HG03095 (cell line): ENCODE results near the gene CEP290.
A peak's percentile ranks its signal among the peaks of the same experiment; 100 is the strongest.

ENCODE experiments used
- ATAC-seq: cut with Tn5 transposase; IDR thresholded peaks from one replicate; pipeline ENCODE4 v1.9.1; 2021; ENCODE audit warnings: moderate library complexity; ENCODE audit not compliant: unreplicated experiment

The CEP290 gene, protein sequence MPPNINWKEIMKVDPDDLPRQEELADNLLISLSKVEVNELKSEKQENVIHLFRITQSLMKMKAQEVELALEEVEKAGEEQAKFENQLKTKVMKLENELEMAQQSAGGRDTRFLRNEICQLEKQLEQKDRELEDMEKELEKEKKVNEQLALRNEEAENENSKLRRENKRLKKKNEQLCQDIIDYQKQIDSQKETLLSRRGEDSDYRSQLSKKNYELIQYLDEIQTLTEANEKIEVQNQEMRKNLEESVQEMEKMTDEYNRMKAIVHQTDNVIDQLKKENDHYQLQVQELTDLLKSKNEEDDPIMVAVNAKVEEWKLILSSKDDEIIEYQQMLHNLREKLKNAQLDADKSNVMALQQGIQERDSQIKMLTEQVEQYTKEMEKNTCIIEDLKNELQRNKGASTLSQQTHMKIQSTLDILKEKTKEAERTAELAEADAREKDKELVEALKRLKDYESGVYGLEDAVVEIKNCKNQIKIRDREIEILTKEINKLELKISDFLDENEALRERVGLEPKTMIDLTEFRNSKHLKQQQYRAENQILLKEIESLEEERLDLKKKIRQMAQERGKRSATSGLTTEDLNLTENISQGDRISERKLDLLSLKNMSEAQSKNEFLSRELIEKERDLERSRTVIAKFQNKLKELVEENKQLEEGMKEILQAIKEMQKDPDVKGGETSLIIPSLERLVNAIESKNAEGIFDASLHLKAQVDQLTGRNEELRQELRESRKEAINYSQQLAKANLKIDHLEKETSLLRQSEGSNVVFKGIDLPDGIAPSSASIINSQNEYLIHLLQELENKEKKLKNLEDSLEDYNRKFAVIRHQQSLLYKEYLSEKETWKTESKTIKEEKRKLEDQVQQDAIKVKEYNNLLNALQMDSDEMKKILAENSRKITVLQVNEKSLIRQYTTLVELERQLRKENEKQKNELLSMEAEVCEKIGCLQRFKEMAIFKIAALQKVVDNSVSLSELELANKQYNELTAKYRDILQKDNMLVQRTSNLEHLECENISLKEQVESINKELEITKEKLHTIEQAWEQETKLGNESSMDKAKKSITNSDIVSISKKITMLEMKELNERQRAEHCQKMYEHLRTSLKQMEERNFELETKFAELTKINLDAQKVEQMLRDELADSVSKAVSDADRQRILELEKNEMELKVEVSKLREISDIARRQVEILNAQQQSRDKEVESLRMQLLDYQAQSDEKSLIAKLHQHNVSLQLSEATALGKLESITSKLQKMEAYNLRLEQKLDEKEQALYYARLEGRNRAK (N-terminal part only)

DNA sequence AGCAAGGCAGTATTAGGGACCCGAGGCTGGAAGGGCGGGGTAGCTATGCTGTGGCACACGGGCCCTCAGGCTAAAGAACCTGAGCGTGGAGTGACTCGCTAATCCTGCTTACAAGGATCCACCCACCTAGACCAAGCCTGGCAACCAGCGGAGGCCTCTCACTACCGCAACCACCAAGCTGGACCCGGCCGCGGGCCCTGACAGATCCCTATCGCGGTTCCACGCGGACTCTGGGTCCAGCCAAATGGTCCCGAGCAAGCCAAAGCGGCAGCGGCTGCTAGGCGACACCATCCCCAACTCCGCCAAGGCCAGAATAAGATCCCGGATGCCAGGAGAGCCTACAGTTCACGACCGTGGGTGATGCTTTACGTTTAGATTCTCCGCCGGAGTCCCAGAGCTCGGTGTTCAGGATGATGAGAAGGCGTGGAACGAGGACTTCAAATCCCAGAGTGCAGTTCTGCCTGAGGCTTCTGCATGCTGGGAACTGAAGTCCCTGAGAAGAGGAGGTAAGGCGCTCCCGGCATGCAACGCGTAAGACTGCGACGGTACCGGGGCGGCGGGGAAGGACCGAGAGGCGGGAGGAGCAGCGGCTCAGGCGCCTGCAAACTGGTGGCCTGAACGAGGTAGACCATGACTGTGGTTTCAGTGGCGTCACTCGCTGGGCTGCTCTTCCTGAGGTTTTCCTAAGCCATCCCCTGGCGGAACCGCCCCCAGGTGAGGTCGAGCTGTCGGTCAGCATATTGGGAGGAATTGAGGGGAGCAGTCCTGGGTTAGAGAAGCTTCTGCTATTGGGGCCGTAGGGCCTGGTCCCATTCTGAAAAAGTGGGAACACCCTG, at the start of gene CEP290, which contains the start of gene TMTC3:
TSS of gene CEP290 (minus strand) at position 315 of the 836 bp plus-strand sequence. CDS start 781 bp downstream, outside the sequence.
TSS of gene TMTC3 (plus strand) at position 534 of the 836 bp plus-strand sequence. CDS start 6,009 bp downstream, outside the sequence.
- peak; percentile 97 for ATAC-seq

DNA sequence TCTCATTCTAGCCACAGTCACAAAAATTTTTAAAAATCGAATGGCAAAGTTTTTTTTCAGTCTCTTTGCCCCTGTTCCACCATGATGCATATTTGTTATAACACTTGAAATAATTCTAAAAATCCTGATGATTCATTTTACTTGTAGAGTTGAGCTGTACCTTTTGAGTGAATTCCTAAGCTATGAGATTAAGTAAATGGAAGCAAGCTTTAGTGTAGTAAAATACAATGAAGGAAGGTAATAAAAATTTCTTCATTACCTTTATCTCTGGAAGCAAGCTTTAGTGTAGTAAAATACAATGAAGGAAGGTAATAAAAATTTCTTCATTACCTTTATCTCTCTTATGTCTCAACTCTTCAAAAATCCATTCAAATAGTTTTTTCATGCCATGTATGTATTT, 46.3 kb upstream of the CEP290 start:
- ATAC-seq = no peak

DNA sequence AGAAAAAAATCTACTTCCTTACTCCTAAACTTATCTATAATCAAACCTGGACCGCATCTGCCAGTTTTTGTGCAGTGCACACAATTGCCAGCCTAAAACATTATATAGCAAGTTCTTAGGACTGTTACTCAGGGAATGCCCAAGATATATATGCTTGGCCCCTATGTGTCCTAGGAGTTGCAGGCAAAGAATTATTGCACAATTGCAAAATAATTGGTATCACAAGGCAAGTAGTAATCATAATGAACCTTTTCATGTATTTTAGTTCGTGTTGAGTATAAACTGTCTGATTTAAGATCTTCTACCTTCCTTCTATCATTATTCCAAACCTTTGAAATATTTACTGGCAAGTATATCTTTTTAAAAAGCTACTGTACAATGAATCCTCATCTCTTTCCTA, 45.7 kb upstream of the CEP290 start:
- ATAC-seq = no peak

DNA sequence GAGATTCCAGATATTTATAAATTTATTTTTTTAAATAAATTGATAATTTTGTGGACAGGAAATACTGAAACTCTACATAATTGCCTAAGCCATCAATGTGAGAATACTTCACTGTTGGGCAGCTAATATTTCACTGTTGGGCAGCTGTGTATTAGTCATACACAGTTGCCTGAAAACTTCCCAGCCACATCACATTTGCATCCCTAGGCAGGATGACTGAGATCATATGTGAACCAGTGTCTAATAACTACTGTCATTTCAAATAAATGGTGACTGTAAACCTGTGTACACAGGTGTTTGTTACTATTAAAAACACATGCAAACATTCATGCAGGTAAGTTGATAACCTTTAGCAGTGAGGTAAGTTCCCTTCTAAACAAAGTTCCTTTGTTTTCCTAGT, 44.1 kb upstream of the CEP290 start:
- ATAC-seq = peak; percentile 75

DNA sequence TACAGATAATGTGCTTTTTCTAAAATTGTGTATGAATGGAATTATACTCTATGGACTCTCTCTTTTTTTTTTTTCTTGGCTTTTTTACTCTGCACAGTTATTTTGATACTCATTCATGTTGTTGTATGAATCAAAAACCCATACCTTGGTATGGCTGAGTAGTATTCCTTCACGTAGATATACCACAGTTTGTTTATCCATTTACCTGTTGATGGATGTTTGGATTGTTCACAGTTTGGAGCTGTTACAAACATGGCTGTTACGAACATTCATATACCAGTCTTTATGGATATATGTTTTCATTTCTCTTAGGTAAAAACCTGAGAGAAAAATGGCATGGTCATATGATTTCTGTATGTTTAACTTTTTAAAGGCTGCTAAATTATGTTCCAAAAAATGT, 43.4 kb upstream of the CEP290 start:
- ATAC-seq = no peak

DNA sequence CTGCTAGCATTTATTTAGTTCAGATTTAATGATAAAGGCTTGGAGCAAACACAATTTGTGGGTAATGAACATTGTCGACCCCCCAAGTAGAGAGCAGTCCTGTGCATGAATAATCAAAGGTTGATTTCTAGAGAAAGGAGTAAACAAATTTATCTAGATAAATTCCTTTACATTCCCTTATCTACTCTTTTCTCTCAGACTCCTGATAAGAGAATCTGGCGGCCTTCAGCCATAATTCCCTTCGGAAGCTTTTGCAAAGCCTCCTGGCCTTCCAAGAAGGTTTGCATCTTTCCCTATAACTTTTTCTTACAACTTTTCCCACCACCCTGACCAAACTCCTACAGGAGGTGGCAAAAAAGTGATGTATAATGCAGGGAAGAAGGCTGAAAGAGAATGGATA, 42.3 kb upstream of the CEP290 start:
- no peak for ATAC-seq

DNA sequence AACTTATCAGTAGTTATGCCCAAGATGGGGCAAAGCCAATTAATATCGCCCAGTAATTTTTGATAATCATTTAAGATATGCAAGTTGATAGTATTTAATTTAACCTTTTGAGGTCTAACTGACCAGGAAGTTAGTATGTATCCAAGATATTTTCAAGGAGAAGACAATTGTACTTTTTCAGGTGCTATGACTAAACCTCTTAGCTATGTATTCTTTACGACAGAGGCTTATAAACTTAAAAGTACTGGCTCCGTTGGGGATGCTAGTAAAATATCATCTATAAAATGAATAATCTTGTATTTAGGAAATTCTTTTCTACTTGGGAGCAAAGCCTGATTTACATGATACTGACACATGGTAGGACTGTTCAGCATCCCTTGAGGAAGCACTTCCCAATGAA, 40.5 kb upstream of the CEP290 start:
- no peak for ATAC-seq

DNA sequence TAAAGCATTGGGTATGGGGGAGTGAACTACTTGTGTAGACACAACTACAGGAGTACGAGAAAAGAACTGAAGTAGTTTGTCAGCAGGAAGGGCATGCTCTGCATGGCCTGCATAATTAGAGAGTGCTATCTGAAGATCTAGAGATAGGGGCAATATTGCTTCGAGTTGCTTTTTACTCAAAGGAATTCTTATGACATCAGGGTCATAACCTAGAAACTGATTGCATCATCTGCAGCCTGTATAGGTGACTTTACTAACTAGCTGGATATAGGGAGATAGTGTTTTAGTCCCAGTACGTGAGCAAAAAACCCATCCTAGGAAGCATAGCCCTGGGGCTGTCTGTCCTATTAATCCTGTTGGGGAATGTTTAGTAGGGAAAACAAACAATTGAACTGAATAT, 40.0 kb upstream of the CEP290 start:
- no peak for ATAC-seq

DNA sequence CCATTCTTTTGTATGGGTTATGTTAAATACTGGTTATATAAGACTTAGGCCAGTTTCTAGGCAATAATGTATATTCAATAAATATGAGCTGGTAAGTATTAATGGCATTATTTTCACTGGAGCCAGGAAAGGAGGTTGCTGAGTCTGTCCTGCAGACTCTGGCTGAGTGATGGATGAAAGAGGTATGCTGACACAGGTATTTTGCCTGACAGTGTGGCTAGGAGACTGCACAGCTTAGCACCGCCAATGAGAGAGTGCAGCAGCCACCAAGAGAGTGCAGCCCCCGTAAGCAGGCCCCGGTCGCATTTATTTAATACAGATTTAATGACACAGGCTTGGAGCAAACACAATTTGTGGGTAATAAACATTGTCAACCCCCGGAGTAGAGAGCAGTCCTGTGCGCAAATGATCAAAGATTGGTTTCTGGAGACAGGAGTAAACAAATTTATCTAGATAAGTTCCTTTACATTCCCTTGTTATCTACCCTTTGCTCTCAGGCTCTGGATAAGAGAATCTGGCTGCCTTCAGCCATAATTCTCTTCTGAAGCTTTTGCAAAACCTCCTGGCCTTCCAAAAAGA, 37.6 kb upstream of the CEP290 start:
- ATAC-seq = no peak

DNA sequence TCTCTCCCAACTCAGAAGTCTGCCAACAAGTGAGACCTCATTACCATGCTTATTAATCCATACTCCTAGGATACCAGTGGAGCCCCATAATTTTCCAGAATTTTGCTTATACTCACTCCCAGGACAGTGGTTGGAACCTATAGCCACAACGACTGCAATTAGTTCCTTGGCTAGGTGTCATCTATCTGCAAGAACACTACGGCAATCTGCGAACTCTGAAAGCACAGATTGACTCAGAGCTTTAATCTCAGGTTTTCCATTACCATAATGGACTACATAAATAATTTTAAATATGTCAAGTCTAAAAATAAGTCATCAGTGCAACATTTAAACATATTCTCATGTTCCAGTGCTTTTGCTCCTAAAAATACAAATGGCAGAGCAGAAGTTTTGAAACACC, 33.7 kb upstream of the CEP290 start:
- no peak for ATAC-seq

DNA sequence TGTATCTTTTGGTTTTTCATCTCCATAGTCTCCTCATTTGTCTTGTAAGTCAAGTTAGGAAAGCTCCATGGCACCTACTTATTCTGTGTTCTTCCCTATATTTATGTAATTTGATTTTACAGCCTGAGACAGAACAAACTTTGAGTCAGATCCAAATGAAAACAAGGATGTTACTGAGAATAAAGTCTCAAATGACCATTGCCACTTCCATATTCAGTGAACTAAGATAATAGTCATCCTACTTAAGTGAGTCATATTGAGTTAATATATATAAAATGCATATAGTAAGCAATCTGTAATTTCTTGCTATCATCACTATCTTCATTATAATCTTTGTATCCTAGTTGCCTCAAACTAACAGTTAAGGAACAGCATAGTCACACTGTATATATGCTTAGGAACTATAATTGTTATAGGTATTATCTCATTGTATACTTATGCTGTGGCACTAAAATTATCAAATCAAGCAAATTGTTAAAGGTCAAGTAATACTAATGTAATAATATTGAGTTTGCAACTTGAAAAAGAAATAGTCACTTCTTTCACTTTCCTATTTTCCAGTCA, 31.0 kb upstream of the CEP290 start:
- ATAC-seq = no peak

DNA sequence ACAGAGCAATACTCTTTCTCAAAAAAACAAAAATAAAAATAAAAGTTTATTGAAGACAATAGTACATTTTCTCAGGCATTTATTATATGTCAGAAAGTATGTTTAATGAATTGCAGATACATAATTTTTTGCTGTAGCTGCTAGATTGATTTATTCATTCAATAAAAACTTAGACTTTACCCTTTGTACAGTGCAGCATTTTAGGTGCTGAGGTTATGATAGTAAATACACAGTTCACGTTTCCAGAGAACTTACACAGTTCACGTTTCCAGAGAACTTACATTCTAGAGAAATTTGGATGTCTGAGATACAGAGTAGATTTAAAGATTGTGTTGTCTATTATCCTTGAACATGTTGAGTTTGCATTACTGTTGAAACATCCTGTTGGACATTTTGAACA, 25.5 kb upstream of the CEP290 start:
- ATAC-seq = no peak

DNA sequence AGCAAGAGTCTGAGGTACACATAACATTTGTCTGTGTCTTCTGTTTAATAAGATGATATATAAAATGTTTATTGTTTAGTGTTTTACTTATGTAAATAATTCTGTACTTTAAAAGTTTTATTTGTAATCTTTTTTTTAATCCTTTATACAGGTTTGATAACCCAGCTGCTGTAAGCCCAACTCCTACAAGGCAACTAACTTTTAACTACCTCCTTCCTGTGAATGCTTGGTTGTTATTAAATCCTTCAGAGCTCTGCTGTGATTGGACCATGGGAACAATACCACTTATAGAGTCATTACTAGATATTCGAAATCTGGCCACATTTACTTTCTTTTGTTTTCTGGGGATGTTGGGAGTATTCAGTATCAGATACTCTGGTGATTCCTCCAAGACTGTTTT, 24.3 kb upstream of the CEP290 start:
- no peak for ATAC-seq

DNA sequence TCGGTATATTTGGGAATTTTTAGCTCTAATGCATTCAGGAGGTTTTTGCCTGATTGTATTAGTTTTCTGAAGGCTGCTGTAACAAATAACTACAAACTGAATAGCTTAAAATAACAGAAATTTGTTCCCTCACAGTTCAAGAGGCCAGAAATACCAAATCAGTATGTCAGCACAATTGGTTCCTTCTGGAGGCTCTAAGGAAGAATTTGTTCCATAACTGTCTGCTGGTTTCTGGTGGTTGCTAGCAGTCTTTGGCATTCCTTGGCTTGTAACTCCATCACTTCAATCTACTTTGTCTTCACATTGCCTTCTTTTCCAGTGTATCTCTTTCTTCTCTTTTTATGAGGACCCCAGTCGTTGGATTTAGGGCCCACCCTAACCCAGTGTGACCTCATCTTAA, 21.5 kb upstream of the CEP290 start:
- ATAC-seq = no peak

DNA sequence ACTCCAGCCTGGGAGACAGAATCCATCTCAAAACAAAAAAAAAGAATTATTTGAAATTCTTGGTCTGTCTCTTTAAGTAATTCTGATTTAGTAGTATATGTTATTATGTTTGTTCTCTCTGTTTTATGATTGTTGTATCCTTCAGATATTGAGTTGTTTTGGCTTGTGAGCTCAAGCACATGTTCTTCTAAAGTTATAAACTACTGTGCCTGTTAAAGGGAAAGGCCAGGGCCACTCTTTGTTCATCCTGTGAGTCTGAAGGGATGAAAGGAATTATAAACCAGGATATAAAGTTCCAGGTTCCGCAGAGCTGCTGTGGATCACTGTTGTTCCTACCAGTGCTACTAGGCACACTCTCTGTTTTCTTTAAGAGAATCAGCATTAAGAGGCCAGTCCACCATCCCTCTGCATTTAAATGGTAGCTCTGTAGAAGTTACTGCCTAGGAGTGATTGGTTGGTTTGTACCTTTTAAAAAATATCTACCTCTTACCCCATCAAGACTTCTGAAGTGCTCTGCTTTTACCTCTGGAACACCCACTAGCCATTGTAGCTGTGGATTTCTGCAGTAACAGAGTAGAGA, 14.3 kb upstream of the CEP290 start:
- ATAC-seq = no peak

DNA sequence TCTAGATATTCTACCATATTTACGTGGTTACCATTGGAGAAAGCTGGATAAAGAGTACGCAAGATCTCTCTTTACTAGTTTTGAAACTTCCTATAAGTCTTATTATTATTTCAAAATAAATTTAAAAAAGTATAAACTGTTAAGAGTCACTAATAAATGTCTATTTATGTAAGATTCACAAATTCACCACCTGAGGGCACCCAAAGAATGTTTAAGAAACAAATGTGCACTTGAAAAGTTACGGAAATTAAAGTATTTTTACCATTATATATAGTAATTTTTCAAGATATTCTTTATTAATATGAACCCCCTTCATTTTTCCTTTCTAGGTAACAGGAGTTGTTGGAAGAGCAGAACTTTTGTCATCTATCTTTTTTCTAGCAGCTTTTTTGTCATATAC, 12.1 kb upstream of the CEP290 start:
- ATAC-seq = no peak

DNA sequence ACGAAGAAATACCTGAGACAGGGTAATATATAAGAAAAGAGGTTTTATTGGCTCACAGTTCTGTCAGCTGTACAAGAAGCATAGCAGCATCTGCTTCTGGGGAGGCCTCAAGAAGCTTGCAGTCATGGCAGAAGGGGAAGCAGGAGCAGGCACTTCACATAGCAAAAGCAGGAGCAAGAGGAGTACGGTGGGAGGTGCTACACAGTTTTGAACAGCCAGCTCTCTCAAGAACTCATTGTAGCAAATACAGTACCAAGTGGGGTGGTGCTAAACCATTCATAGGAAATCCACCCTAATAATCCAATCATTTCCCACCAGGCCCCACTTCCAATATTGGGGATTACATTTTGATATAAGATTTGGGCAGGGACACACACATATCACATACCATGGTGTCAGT, 8.2 kb upstream of the CEP290 start:
- no peak for ATAC-seq

DNA sequence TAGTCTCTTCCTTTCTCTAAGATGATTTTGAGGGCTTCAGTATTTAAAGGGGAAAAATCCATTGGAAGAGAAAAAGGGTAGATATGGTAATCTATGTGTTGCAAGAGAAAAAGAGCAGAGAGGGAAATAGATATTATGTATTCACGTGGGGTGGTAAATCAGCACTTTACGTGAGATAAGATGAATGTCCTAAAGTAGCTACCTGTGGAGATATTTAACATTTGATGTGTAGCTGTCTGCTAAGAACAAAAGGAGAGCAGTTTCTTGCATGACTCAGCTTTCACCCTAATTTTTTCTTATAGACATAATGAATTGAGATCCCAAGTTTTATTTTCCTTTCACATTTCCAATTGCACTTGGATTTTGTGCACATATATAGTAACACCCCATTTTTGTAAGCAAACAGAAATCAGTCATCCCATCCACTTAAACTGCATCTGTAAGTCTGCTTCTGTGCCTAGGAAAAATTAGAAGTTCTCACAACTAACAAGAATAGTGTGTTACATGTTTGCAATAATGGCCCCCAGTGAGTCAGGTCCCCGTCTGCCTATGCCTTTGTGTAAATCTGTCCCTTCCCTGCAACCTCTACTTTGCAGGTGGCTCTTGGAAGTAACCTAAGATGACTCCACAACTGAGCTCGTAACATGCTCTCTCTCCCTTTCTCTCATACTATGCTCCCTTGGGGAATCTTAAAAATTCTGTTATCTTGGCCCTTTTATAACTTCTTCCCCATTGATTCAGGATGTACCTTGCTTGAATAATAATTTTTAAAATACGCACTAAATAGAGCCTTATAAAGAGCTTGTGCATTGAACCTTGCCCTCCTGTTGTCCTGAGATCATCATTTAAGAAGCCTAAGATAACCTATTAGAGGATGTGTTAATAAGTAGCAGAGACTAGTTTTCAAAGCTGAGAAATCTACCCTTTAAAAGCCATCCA, 3.9 kb upstream of the CEP290 start:
- ATAC-seq = no peak
